ENCODE data around the gene CDK14.

CDK14 gene

GRCh38 chr7:90830308-90830707, 234.2 kb downstream of the CDK14 start:
- Mint-ChIP-seq H3K27ac (no peak overlapping the region), H3K36me3 (ENCODE audit: low read depth) (peaks cover 18% of the 10 kb centered on the region), H3K9me3 (peaks cover 30% of the 10 kb centered on the region), H3K4me1 (peaks cover 17% of the 10 kb centered on the region), H3K4me3 (no peak overlapping the region), H3K27me3 (ENCODE audit: low read depth) (no peaks in the 10 kb centered on the region)
- no peak for TF ChIP-seq CTCF (IDR thresholded peaks at IDR 0.05; ENCODE audit: unreplicated experiment in 3 of 3)

GRCh38 chr7:90832726-90833125, 236.6 kb downstream of the CDK14 start:
- peaks cover 28% of the 10 kb centered on the region for H3K9me3 Mint-ChIP-seq
- no peaks in the 10 kb centered on the region for H3K27me3 Mint-ChIP-seq (ENCODE audit: low read depth)
- H3K4me3 Mint-ChIP-seq, result no peak overlapping the region
- peaks cover 21% of the 10 kb centered on the region for H3K36me3 Mint-ChIP-seq (ENCODE audit: low read depth)
- TF ChIP-seq CTCF (IDR thresholded peaks at IDR 0.05; ENCODE audit: unreplicated experiment in 3 of 3), result no peak
- H3K27ac Mint-ChIP-seq, result no peak overlapping the region
- peaks cover 17% of the 10 kb centered on the region for H3K4me1 Mint-ChIP-seq

GRCh38 chr7:90833443-90833842, 237.3 kb downstream of the CDK14 start:
- no peak for TF ChIP-seq CTCF (IDR thresholded peaks at IDR 0.05; ENCODE audit: unreplicated experiment in 3 of 3)
- peak overlapping the region in 1 of 3 experiments; percentile 39 for H3K27ac Mint-ChIP-seq
- H3K27me3 Mint-ChIP-seq (ENCODE audit: low read depth), result no peaks in the 10 kb centered on the region
- peaks cover 17% of the 10 kb centered on the region for H3K4me1 Mint-ChIP-seq
- H3K36me3 Mint-ChIP-seq (ENCODE audit: low read depth), result peaks cover 21% of the 10 kb centered on the region
- no peak overlapping the region for H3K4me3 Mint-ChIP-seq
- peaks cover 29% of the 10 kb centered on the region for H3K9me3 Mint-ChIP-seq

- no peak for TF ChIP-seq CTCF (IDR thresholded peaks at IDR 0.05; ENCODE audit: unreplicated experiment in 3 of 3)
- Mint-ChIP-seq H3K9me3 (peaks cover 29% of the 10 kb centered on the region), H3K4me1 (peaks cover 17% of the 10 kb centered on the region)
These were observed 238.7 kb downstream of the CDK14 start for GRCh38 chr7:90834771-90835170.

GRCh38 chr7:90835861-90836260, 239.7 kb downstream of the CDK14 start:
- peaks cover 17% of the 10 kb centered on the region for H3K36me3 Mint-ChIP-seq (ENCODE audit: low read depth)
- no peak overlapping the region for H3K4me3 Mint-ChIP-seq
- no peak overlapping the region for H3K27ac Mint-ChIP-seq
- H3K27me3 Mint-ChIP-seq (ENCODE audit: low read depth), result no peaks in the 10 kb centered on the region
- peaks cover 26% of the 10 kb centered on the region for H3K4me1 Mint-ChIP-seq
- peaks cover 20% of the 10 kb centered on the region for H3K9me3 Mint-ChIP-seq
- no peak for TF ChIP-seq CTCF (IDR thresholded peaks at IDR 0.05; ENCODE audit: unreplicated experiment in 3 of 3)

More at GRCh38 chr7:90834771-90835170, 238.7 kb downstream of the CDK14 start:
- Mint-ChIP-seq H3K27ac (peak overlapping the region in 2 of 3 experiments; percentile 1 to 30), H3K36me3 (ENCODE audit: low read depth) (peaks cover 22% of the 10 kb centered on the region), H3K27me3 (ENCODE audit: low read depth) (no peaks in the 10 kb centered on the region), H3K4me3 (no peak overlapping the region)

- no peak for TF ChIP-seq CTCF (IDR thresholded peaks at IDR 0.05; ENCODE audit: unreplicated experiment in 3 of 3)
- Mint-ChIP-seq H3K4me3 (no peak overlapping the region), H3K4me1 (peaks cover 27% of the 10 kb centered on the region), H3K9me3 (peaks cover 13% of the 10 kb centered on the region), H3K27ac (no peak overlapping the region), H3K36me3 (ENCODE audit: low read depth) (peaks cover 15% of the 10 kb centered on the region), H3K27me3 (ENCODE audit: low read depth) (no peaks in the 10 kb centered on the region)
These were observed 240.8 kb downstream of the CDK14 start for GRCh38 chr7:90836937-90837336.

Measured in nephron (organoid).